HepG2 (cell line): ENCODE data around the gene MRRF. TPM values are rescaled to one million over a fixed set of nuclear protein-coding genes. Genes with fewer than 3 reads are reported as not detected.

ENCODE experiments used
- BCLAF1 ChIP-seq: fragments of 450-650 bp; IDR thresholded peaks from 2 replicates; pipeline ENCODE4 v1.6.1; 2017; ENCODE audit warnings: mild to moderate bottlenecking
- CEBPB ChIP-seq: IDR thresholded peaks from 2 replicates; pipeline ENCODE4 v1.6.1; 2011; ENCODE audit warnings: low read depth, low read length, improper control_type of control experiment, borderline replicate concordance
- CEBPG ChIP-seq: IDR thresholded peaks from 2 replicates; pipeline ENCODE4 v1.6.1; 2016
- FOXA1 ChIP-seq, 2 experiments: fragments of 450-650 bp in 1 of 2; sonication (generic) in 1 of 2; formaldehyde crosslinking in 1 of 2; IDR thresholded peaks; 2 replicates each; pipeline versions ENCODE4 v1.4.0 to v1.6.1; 2016 to 2020; ENCODE audit warnings: missing genetic modification reagents in 1 of 2
- FOXA3 ChIP-seq: IDR thresholded peaks from 2 replicates; pipeline ENCODE4 v1.6.1; 2016; ENCODE audit warnings: missing genetic modification reagents, missing compliant biosample characterization
- RARA ChIP-seq: IDR thresholded peaks from 2 replicates; pipeline ENCODE4 v1.6.1; 2016; ENCODE audit warnings: missing genetic modification reagents, missing compliant biosample characterization
- TEF ChIP-seq: sonication (generic); formaldehyde crosslinking; IDR thresholded peaks from 2 replicates; pipeline ENCODE4 v1.5.0; 2020; ENCODE audit warnings: missing genetic modification reagents
- ZFP36L1 ChIP-seq: sonication (generic); formaldehyde crosslinking; IDR thresholded peaks from 2 replicates; pipeline ENCODE4 v1.8.0; 2022; ENCODE audit warnings: mild to moderate bottlenecking, missing genetic modification reagents, moderate library complexity
- ZNF18 ChIP-seq: sonication (generic); formaldehyde crosslinking; IDR thresholded peaks from 2 replicates; pipeline ENCODE4 v1.8.0; 2022; ENCODE audit warnings: mild to moderate bottlenecking, missing genetic modification reagents; ENCODE audit not compliant: insufficient replicate concordance
- polyA plus RNA-seq, 8 experiments: library from polyadenylated mRNA; depleted of rRNA in 3 of 8; stranded (reverse) in 7 of 8; unstranded in 1 of 8; fragments of >200 nt; fragmentation: Illumina TruSeq in 4 of 8; extraction: Trizol in 4 of 8; gene quantifications; 2 replicates each; pipeline versions ENCODE4 v1.2.1 to v1.2.3, GENCODE V29; 2011 to 2016; ENCODE audit warnings: low read depth in 4 of 8, missing spikeins in 1 of 8, mixed read lengths in 1 of 8; ENCODE audit not compliant: insufficient read depth in 1 of 8
- total RNA-seq, 5 experiments: library from RNA; depleted of rRNA; stranded (reverse); fragments of >200 nt; fragmentation: Illumina TruSeq; extraction: Trizol; gene quantifications; 2 replicates each; pipeline ENCODE4 v1.2.3, GENCODE V29; 2016; ENCODE audit warnings: low read depth in 1 of 5

The MRRF gene
- total and polyA plus RNA-seq, 2 of the 13 experiments (the other 11 are each of a cell fraction or from before 2014, with no cell fraction given), result 37.3 to 44.3 TPM

- TF ChIP-seq TEF (CRISPR knock-in tag) (no peak), ZFP36L1 (CRISPR knock-in tag) (no peak), ZNF18 (CRISPR knock-in tag) (no peak), FOXA1 (IDR thresholded peaks at IDR 0.05) (no peak), FOXA1 (CRISPR knock-in tag; IDR thresholded peaks at IDR 0.05) (0 out of 2 replicates have a peak, but pooled peaks have one; percentile 25), RARA (CRISPR knock-in tag) (peak; percentile 33; the same call in 1 of the 2 replicates), BCLAF1 (no peak), FOXA3 (peak; percentile 19; the same call in 1 of the 2 replicates), CEBPB (peak; percentile 77), CEBPG (CRISPR knock-in tag) (peak; percentile 70)
These were observed 60.4 kb downstream of the MRRF start (continued) for GRCh38 chr9:122325124-122325523.
